Uterus (tissue), 2 donors: ENCODE data around the gene PLAAT5.

ENCODE experiments used
- POLR2A ChIP-seq, 2 donors: fragments of 450-650 bp; IDR thresholded peaks; one replicate each; pipeline ENCODE4 v1.6.1; 2016; ENCODE audit warnings: antibody characterized with exemption in 2 of 2, mild to moderate bottlenecking in 1 of 2, moderate library complexity in 1 of 2
- TF ChIP-seq, protein P1 (sequence below), 4 experiments: fragments of 200-600 bp in 2 of 4; fragments of 450-650 bp in 2 of 4; sonication (generic) in 2 of 4; IDR thresholded peaks; one replicate each; pipeline ENCODE4 v1.5.1; 2016 to 2019; ENCODE audit warnings: antibody characterized with exemption in 4 of 4, mild to moderate bottlenecking in 2 of 4, moderate library complexity in 1 of 4

DNA sequence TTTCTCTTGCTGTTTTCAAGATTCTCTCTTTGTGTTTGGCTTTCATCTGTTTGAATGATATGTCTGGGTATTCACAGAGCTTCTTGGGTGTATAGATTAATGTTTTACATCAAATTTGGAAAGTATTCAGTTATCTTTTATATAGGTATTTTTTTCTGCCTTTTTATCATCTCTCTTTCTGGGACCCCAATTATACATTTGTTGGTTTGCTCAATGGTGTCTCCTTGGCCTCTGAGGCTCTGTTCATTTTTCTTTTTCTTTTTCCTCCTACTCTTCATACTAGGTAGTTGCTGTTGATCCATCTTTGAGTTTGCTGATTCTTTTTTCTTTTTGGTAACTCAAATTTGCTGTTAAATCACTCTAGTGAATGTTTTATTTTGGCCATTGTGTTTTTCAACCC, 14.3 kb downstream of the PLAAT5 start:
- TF ChIP-seq, protein P1, sequence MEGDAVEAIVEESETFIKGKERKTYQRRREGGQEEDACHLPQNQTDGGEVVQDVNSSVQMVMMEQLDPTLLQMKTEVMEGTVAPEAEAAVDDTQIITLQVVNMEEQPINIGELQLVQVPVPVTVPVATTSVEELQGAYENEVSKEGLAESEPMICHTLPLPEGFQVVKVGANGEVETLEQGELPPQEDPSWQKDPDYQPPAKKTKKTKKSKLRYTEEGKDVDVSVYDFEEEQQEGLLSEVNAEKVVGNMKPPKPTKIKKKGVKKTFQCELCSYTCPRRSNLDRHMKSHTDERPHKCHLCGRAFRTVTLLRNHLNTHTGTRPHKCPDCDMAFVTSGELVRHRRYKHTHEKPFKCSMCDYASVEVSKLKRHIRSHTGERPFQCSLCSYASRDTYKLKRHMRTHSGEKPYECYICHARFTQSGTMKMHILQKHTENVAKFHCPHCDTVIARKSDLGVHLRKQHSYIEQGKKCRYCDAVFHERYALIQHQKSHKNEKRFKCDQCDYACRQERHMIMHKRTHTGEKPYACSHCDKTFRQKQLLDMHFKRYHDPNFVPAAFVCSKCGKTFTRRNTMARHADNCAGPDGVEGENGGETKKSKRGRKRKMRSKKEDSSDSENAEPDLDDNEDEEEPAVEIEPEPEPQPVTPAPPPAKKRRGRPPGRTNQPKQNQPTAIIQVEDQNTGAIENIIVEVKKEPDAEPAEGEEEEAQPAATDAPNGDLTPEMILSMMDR (IDR thresholded peaks at IDR 0.05) = no peak
- no peak for TF ChIP-seq POLR2A (IDR thresholded peaks at IDR 0.05)
